Neural cell (in vitro differentiated cells): ENCODE data around the gene PAQR3. TPM values are rescaled to one million over a fixed set of nuclear protein-coding genes. Genes with fewer than 3 reads are reported as not detected.

Experiments used
- H2AFZ ChIP-seq: fragments of 200-600, 300-800 bp; sonication (generic), shearing (Covaris generic); 2 replicates; pipeline ENCODE4 v1.6.0; 2014; ENCODE audit warnings: low read depth, mild to moderate bottlenecking, antibody characterized with exemption, low read length, moderate library complexity
- H3F3A ChIP-seq: fragments of 200-600 bp; shearing (Covaris generic); 2 replicates; pipeline ENCODE4 v1.6.1; 2016; ENCODE audit warnings: mild to moderate bottlenecking, moderate library complexity, mixed read lengths, antibody characterized with exemption, low read length; ENCODE audit not compliant: insufficient read depth, poor library complexity, severe bottlenecking
- H3K27ac ChIP-seq: fragments of 200-600, 300-800 bp; sonication (generic), shearing (Covaris generic); 2 replicates; pipeline ENCODE4 v1.5.1; 2014; ENCODE audit warnings: mild to moderate bottlenecking, low read length, moderate library complexity
- H3K27me3 ChIP-seq: fragments of 300-800, 200-600 bp; sonication (generic), shearing (Covaris generic); 2 replicates; pipeline ENCODE4 v1.6.0; 2014; ENCODE audit warnings: mild to moderate bottlenecking, low read depth, low read length, moderate library complexity; ENCODE audit not compliant: insufficient read depth
- H3K36me3 ChIP-seq: fragments of 300-800, 200-600 bp; sonication (generic), shearing (Covaris generic); 2 replicates; pipeline ENCODE4 v1.5.1; 2014; ENCODE audit warnings: mild to moderate bottlenecking, antibody characterized with exemption, low read length, moderate library complexity; ENCODE audit not compliant: insufficient read depth
- H3K4me2 ChIP-seq: fragments of 300-800, 200-600 bp; sonication (generic), shearing (Covaris generic); 2 replicates; pipeline ENCODE4 v1.6.0; 2014; ENCODE audit warnings: mild to moderate bottlenecking, low read length
- H3K4me3 ChIP-seq: fragments of 300-800, 200-600 bp; sonication (generic), shearing (Covaris generic); 2 replicates; pipeline ENCODE4 v1.5.1; 2014; ENCODE audit warnings: mild to moderate bottlenecking, low read length, moderate library complexity
- H3K79me2 ChIP-seq: fragments of 200-600 bp; shearing (Covaris generic); replicated peaks from 2 replicates; pipeline ENCODE4 v1.6.0; 2014; ENCODE audit warnings: mild to moderate bottlenecking, low read length, moderate library complexity; ENCODE audit not compliant: insufficient read depth
- H3K9ac ChIP-seq: fragments of 300-800, 200-600 bp; sonication (generic), shearing (Covaris generic); 2 replicates; pipeline ENCODE4 v1.6.1; 2016; ENCODE audit warnings: mild to moderate bottlenecking, low read length, mixed read lengths
- H3K9me2 ChIP-seq: fragments of 200-600 bp; shearing (Covaris generic); 2 replicates; pipeline ENCODE4 v1.6.1; 2016; ENCODE audit warnings: mild to moderate bottlenecking, low read length, mixed read lengths; ENCODE audit not compliant: insufficient read depth
- H3K9me3 ChIP-seq: fragments of 200-600, 300-800 bp; sonication (generic), shearing (Covaris generic); 2 replicates; pipeline ENCODE4 v1.6.1; 2016; ENCODE audit warnings: mild to moderate bottlenecking, mixed run types, low read length, moderate library complexity, mixed read lengths
- H4K20me1 ChIP-seq: fragments of 200-600 bp; shearing (Covaris generic); 2 replicates; pipeline ENCODE4 v1.6.1; 2016; ENCODE audit warnings: mild to moderate bottlenecking, mixed run types; ENCODE audit not compliant: insufficient read depth
- CTCF ChIP-seq: fragments of 450-650 bp; IDR thresholded peaks from 2 replicates; pipeline ENCODE4 v1.5.1; 2014; ENCODE audit warnings: antibody characterized with exemption, mild to moderate bottlenecking, moderate library complexity; ENCODE audit not compliant: poor library complexity, severe bottlenecking
- EP300 ChIP-seq: fragments of 450-650 bp; conservative IDR thresholded peaks from 2 replicates; pipeline ENCODE4 v1.6.1; 2014; ENCODE audit warnings: antibody characterized with exemption, mild to moderate bottlenecking, moderate library complexity; ENCODE audit not compliant: poor library complexity, severe bottlenecking
- EZH2 ChIP-seq: fragments of 200-600, 300-800 bp; shearing (Covaris generic), sonication (generic); IDR thresholded peaks from 2 replicates; pipeline ENCODE4 v1.6.1; 2014; ENCODE audit warnings: antibody characterized with exemption, low read length, borderline replicate concordance, mild to moderate bottlenecking; ENCODE audit not compliant: insufficient read depth, poor library complexity, severe bottlenecking
- MXI1 ChIP-seq: fragments of 450-650 bp; conservative IDR thresholded peaks from 2 replicates; pipeline ENCODE4 v1.6.1; 2014; ENCODE audit warnings: antibody characterized with exemption, mild to moderate bottlenecking; ENCODE audit not compliant: poor library complexity, severe bottlenecking
- POLR2AphosphoS5 ChIP-seq: IDR thresholded peaks from 2 replicates; pipeline ENCODE4 v1.6.1; 2012
- REST ChIP-seq: IDR thresholded peaks from 2 replicates; pipeline ENCODE4 v1.6.1; 2012; ENCODE audit warnings: borderline replicate concordance
- SMC3 ChIP-seq: fragments of 450-650 bp; conservative IDR thresholded peaks from 2 replicates; pipeline ENCODE4 v1.6.1; 2014; ENCODE audit warnings: antibody characterized with exemption, mild to moderate bottlenecking, moderate library complexity; ENCODE audit not compliant: poor library complexity
- TAF1 ChIP-seq: IDR thresholded peaks from 2 replicates; pipeline ENCODE4 v1.6.1; 2012; ENCODE audit warnings: low read depth
- polyA plus RNA-seq: library from polyadenylated mRNA; depleted of rRNA; stranded (reverse); fragments of >200 nt; gene quantifications from 2 replicates; pipeline ENCODE4 v1.2.3, GENCODE V29; 2014

PAQR3 gene
- polyA plus RNA-seq, 1 donor from 2014 or later, result 123 TPM

DNA sequence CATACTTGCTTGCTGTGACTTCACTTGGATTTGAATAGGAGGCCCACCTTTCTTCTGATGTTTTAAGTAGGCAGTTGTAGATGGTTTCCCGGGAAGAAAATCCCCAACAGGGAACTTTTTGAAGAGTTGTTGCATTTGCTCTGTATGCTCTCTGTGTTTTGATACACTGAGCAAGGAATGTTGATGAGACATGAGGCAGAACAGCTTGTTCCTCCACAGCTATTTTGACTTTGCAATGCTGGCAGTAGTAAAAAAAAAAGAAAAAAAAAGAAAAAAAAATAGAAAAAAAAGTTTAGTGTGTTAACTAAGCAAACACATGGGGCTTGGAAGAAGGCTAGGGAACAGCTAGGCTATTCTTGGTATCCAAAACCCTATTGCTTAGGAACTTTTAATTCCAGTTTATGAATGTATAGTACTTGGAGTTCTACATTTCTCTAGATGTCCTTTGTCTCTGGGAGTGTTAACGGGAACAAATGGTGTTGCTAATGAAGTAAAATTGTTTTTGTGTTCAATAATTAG is 23.4 kb upstream of the PAQR3 start:
- Histone ChIP-seq H3F3A (no peaks in the 10 kb centered on the region), H3K9me3 (no peaks in the 10 kb centered on the region), H2AFZ (no peak overlapping the region), H3K36me3 (no peaks in the 10 kb centered on the region), H3K4me2 (no peak overlapping the region), H3K27ac (no peak overlapping the region), H3K4me3 (no peak overlapping the region), H4K20me1 (no peaks in the 10 kb centered on the region), H3K79me2 (no peaks in the 10 kb centered on the region), H3K9ac (no peak overlapping the region), H3K27me3 (no peaks in the 10 kb centered on the region), H3K9me2 (no peaks in the 10 kb centered on the region)
- TF ChIP-seq CTCF (no peak), POLR2AphosphoS5 (no peak), MXI1 (no peak), SMC3 (no peak), EP300 (no peak), REST (no peak), TAF1 (no peak), EZH2 (no peak)

DNA sequence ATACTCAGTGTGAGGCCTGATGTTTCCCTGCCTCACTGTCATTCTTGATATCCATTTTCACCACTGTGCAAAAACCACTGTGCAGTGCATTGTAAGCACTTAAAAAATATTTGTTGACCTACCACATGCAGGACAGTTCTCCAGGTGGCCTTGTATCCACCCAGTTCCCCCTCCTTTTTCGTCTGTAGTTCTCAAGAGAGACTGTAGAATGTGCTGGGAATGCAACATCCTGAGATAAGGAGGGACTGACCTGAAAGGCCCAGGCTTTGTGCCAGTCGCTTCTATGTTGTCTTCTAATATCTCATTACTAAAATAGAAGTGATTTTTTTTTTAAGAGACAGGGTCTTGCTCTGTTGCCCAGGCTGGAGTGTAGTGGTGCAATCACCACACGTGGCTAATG is 21.7 kb upstream of the PAQR3 start:
- no peaks in the 10 kb centered on the region for H3K9me3 ChIP-seq
- H3K36me3 ChIP-seq, result no peaks in the 10 kb centered on the region
- H3K27ac ChIP-seq, result no peak overlapping the region
- no peak overlapping the region for H2AFZ ChIP-seq
- TF ChIP-seq EZH2, result no peak
- TF ChIP-seq TAF1, result no peak
- no peak for TF ChIP-seq CTCF
- no peak for TF ChIP-seq REST
- TF ChIP-seq MXI1, result no peak
- H3K4me3 ChIP-seq, result no peak overlapping the region
- no peak overlapping the region for H3K4me2 ChIP-seq
- H3K9me2 ChIP-seq, result no peaks in the 10 kb centered on the region
- no peaks in the 10 kb centered on the region for H3K79me2 ChIP-seq
- H3K27me3 ChIP-seq, result no peaks in the 10 kb centered on the region
- H3K9ac ChIP-seq, result no peak overlapping the region
- H4K20me1 ChIP-seq, result no peaks in the 10 kb centered on the region
- H3F3A ChIP-seq, result no peaks in the 10 kb centered on the region
